DND-41 (cell line): ENCODE results near the gene SFTA2.

Source experiments
- CTCF ChIP-seq: IDR thresholded peaks from 2 replicates; pipeline ENCODE4 v1.5.1; 2012; ENCODE audit warnings: borderline replicate concordance, low read length, moderate library complexity, mild to moderate bottlenecking; ENCODE audit not compliant: poor library complexity, severe bottlenecking; ENCODE audit errors: extremely low read depth
- EZH2 ChIP-seq: IDR thresholded peaks from 3 replicates; pipeline ENCODE4 v1.6.1; 2012; ENCODE audit warnings: borderline replicate concordance, low read depth, mild to moderate bottlenecking, moderate library complexity, low read length, inconsistent platforms; ENCODE audit not compliant: severe bottlenecking

DNA sequence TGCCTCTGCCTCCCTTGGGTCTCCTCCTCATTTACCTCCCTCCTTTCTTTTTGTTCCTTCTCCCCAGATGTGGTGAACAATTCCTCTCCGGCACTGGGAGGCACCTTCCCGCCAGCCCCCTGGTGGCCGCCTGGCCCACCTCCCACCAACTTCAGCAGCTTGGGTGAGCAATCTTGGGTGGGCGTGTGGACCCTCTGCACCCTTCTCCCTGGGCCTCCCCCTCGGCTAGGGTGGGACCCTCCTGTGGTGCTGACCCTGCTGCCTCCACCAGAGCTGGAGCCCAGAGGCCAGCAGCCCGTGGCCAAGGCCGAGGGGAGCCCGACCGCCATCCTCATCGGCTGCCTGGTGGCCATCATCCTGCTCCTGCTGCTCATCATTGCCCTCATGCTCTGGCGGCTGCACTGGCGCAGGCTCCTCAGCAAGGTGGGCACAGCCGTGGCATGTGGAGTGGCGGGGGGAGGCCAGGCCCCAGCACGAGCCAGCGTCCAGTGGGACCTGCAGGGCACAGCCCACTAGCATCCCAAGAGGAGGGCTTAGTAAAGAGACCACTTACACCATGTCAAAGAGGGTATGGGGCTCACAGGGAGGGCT, 38.9 kb downstream of the SFTA2 start:
- TF ChIP-seq EZH2 (no peak), CTCF (peak; percentile 36)
